ENCODE data around the gene SLIT3.
A peak's percentile ranks its signal among the peaks of the same experiment; 100 is the strongest.

SLIT3 gene

GRCh38 chr5:169062690-169063089, 238.2 kb downstream of the SLIT3 start:
- DNase-seq (ENCODE audit: low read depth) = no peak
- TF ChIP-seq CTCF (conservative IDR thresholded peaks at IDR 0.05; ENCODE audit: control insufficient read depth, insufficient read depth, low read depth, low read length) = no peak
- no peak overlapping the region for H3K4me3 ChIP-seq (ENCODE audit: control insufficient read depth, low read depth, low read length)

GRCh38 chr5:169054506-169054905, 246.4 kb downstream of the SLIT3 start:
- H3K4me3 ChIP-seq (ENCODE audit: control insufficient read depth, low read depth, low read length) = no peak overlapping the region

GRCh38 chr5:169052207-169052606, 248.7 kb downstream of the SLIT3 start:
- DNase-seq (ENCODE audit: low read depth) = peak; percentile 23
- H3K4me3 ChIP-seq (ENCODE audit: control insufficient read depth, low read depth, low read length) = no peak overlapping the region
- TF ChIP-seq CTCF (conservative IDR thresholded peaks at IDR 0.05; ENCODE audit: control insufficient read depth, insufficient read depth, low read depth, low read length) = no peak

More at GRCh38 chr5:169054506-169054905, 246.4 kb downstream of the SLIT3 start:
- no peak for TF ChIP-seq CTCF (conservative IDR thresholded peaks at IDR 0.05; ENCODE audit: control insufficient read depth, insufficient read depth, low read depth, low read length)
- DNase-seq (ENCODE audit: low read depth) = no peak

GRCh38 chr5:169051351-169051750, 249.6 kb downstream of the SLIT3 start:
- H3K4me3 ChIP-seq (ENCODE audit: control insufficient read depth, low read depth, low read length) = no peak overlapping the region
- TF ChIP-seq CTCF (conservative IDR thresholded peaks at IDR 0.05; ENCODE audit: control insufficient read depth, insufficient read depth, low read depth, low read length) = no peak
- no peak for DNase-seq (ENCODE audit: low read depth)

- no peak for DNase-seq (ENCODE audit: low read depth)
- H3K4me3 ChIP-seq (ENCODE audit: control insufficient read depth, low read depth, low read length) = no peak overlapping the region
- no peak for TF ChIP-seq CTCF (conservative IDR thresholded peaks at IDR 0.05; ENCODE audit: control insufficient read depth, insufficient read depth, low read depth, low read length)
Measured at GRCh38 chr5:169050636-169051035, 250.3 kb downstream of the SLIT3 start.

- H3K4me3 ChIP-seq (ENCODE audit: control insufficient read depth, low read depth, low read length) = no peak overlapping the region
- DNase-seq (ENCODE audit: low read depth) = peak; percentile 27
- TF ChIP-seq CTCF (conservative IDR thresholded peaks at IDR 0.05; ENCODE audit: control insufficient read depth, insufficient read depth, low read depth, low read length) = no peak
Measured at GRCh38 chr5:169050146-169050571, 250.8 kb downstream of the SLIT3 start.

GRCh38 chr5:169049712-169050111, 251.2 kb downstream of the SLIT3 start:
- DNase-seq (ENCODE audit: low read depth) = no peak
- H3K4me3 ChIP-seq (ENCODE audit: control insufficient read depth, low read depth, low read length) = no peak overlapping the region
- no peak for TF ChIP-seq CTCF (conservative IDR thresholded peaks at IDR 0.05; ENCODE audit: control insufficient read depth, insufficient read depth, low read depth, low read length)
